Central memory CD4-positive, alpha-beta T cell (primary cell): ENCODE results near the gene ISY1.
"Not testable (repeated sequence)": the region's sequence is repeated elsewhere in the genome, so short reads cannot be mapped to it uniquely, and the experiment has no call there.

Source experiments
- DNase-seq: peaks from one replicate; pipeline ENCODE4 v3.0.0; 2022

ISY1 gene

DNA sequence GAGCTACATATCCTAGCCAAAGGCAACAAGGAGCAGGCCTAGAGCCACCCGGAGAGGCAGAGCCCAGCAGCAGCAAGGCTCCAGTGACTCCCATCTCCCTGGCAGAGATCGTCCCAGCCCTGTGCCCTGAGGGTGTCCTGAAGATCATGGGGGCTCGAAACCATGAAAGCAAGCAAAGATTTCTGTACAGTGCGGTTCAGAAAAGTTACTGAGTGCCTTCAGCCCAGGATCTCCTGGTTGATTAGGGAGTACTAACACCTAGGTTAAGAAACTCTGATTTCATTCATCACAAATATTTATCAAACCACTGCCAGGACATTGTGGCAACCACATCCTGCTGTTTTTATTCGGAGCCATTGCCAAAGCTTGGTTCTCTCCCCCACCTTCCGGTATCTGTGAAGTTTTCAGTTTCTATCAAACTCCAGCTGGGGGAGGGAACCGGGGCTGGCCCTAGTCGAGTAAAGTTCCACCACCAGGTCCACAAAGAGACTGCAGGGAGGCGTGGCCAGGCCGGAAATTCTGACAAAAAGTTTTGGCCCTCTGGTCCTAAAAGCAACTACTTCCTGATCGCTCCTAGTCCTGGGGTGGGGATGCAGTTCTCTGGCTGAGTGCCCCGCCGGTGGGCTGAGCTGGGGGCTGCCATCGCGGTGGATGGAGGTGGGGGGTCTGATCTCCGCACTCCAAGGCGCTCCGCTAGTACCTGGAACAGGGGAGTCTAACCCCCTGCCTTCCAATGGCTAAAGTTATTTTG, 40.4 kb downstream of the ISY1 start:
- peak; percentile 95 for DNase-seq

DNA sequence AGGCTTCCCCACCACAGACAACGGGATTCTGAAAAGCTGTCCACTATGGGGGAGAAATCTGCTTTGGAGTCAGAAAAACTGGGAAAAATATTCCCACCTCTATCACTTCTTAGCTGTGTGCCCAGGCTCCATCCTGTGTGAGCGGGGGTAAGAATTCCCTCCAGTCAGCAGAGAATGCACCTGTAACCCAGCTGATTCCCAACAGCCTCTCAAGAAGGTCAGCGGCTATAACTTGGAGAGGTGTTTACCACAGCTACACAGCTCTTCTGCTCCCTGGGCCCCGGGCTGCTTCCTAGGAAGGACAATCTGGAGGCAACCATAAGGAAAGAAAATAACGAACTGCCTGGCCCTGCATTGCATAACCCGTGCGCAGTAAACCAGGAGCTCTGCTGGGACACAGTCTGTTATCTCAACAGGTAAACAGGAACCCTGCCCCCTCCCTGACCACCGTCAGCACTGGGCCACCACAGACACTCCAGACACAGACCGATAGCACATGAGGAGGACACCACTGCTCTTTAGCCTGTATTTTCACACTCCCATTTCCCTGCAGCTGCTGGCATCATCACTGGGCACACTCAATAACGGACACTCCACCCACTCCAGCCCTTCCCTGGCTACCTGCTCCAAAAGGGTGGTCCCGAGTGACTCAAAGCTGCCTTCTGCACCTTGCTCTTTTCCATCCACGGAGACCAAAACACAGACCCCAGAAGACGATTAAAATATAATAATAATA, 41.3 kb downstream of the ISY1 start:
- DNase-seq, result no peak

DNA sequence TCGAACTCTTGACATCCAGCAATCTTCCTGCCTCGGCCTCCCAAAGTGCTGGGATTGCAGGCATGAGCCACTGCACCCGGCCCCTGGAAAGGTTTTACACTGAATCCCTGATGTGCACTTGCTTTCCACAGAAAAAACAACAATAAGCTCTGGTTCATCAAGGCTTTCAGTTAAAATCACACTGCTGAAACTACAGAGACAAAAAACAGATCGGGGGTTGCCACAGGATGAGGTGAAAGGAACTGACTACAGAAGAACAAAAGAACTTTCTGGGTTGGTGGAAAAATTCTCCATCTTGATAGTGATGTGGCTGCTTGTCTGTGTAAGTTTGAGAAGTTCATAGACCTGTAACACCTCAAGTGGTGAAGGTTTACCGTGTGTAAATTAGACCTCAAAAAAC, 42.1 kb downstream of the ISY1 start:
- peak; percentile 88 for DNase-seq

DNA sequence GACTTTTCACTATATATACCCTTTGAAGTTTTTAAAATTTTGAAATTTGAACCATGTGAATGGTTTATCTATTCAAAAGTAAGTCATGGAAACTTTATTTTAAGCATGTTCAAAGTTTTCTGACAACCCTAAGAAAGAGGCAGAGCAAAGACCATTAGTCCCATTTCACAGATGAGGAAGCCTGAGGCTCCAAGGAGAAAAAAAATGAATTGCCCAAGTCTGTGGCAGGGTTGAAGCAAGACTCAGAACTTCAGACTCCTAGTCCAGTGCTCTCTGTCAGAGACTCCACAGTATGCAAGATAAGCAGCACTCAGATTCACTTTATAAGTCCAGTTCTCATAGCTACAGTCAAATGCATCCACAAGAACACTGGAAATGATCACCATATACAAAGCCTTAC, 43.7 kb downstream of the ISY1 start:
- DNase-seq, result no peak

DNA sequence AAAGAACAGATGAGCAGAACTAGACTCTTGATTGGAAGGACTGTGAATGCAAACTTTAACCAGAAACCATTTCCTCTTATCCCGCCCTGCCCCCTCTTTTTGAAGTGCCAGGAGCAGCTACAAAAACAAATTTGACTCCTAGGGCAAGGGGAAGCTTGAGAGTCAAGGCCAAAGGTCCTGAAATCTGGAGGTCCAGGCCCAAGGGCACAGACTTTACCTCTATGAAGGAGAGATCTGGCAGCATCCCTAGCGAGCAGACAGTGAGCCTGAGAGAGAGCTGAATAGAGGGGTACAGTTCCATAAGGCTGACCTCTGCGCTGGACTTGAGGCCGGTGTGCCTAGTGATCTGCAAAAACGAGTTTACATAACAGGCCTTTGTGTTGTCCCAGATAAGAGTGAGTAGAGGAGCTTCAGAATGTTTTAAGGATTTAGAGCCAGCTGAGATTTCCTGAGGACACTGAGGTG, 44.3 kb downstream of the ISY1 start:
- DNase-seq, result peak; percentile 20

DNA sequence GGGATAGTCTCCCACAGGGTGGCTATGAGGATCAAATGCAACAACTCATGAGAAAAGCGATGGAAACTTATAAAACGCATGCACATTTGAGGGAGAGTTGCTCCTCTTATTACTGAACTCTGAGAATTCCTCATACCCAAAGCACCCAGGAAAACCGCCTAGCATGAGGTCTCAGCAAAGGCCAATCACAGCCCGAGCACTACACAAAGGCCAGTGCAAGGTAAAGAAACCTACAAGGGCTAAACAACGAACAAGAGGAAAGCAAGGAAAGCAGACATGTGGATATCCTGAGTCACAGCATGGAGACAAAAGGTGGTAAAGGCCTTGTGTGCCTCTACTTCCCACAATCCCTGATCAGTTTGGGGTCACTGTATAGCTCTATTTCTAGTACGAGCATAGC, 46.4 kb downstream of the ISY1 start:
- DNase-seq, result no peak

DNA sequence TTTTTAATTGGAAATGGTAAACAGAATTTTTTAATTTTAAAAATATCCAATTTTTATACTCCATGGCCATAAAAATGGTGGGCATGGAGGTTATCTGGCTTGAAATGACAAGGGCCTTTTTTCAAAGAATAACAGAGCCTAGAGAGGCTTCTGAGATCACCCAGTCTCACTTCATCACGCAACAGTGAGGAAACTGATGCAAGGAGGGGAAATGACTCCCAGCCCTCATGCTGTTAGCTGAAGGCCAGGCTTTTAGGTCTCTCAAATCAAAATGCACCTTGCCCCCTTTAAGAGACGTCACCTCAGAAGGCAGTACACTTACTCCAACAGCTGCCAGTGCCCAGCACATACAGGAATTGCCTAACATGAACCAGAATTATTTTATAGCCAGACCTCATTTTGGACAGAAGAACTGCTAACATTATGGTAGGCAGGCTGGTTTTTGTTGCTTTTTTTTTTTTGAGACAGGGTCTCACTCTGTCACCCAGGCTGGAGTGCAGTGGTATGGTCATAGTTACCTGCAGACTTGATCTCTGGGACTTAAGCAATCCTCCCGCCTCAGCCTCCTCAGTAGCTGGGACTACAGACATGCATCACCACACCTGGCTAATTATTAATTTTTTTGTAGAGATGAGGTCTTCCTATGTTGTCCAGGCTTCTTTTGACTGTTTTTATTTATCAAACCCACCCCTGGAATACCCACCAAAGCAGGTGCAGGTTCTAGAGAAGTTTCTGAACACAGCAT, 48.4 kb downstream of the ISY1 start:
- no peak for DNase-seq

DNA sequence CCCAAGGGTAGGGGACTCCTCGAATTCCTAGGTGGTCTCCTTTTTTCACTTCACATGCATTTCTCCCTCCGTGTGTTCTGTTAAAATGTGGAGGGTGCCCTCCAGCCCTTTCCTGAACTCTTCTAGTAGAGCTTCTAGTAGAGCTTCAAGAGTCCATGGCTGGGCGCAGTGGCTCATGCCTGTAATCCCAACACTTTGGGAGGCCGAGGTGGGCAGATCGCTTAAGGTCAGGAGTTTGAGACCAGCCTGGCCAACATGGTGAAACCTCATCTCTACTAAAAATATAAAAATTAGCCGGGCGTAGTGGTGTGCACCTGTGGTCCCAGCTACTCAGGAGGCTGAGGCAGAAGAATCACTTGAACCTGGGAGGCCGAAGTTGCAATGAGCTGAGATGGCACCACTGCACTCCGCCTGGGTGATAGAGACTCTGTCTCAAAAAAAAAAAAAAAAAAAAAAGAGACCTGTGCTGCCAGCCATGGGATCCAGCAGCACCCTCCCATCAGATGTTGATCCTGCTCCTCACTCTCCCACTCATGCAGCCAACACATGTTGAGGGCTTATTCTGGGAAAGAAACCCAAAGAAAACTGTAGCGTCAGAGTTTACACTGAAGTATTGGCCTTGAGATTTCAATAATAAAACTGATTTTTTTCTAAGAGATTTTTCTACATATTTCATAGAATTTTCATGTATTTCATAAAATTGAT, 49.6 kb downstream of the ISY1 start:
- not testable (repeated sequence) for DNase-seq

DNA sequence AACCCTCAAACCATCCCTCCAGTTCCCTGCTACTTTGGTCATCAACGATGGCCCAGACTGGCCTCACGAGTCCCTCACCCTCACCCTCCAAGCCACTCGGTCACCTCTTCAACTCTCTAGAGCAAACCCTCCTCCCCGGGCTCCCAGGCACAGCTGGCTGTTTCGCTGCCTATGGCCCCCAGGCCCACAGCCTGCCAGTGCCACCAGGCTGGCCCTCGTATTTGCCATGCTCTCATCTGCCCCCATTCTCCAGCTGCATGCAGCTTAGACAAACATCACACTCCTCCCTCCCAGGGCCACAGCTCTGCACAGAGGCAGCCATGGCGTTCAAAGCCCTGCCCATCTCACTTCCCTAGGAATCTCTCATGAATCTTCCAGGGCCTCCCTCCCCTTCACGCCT, 53.1 kb downstream of the ISY1 start:
- no peak for DNase-seq

DNA sequence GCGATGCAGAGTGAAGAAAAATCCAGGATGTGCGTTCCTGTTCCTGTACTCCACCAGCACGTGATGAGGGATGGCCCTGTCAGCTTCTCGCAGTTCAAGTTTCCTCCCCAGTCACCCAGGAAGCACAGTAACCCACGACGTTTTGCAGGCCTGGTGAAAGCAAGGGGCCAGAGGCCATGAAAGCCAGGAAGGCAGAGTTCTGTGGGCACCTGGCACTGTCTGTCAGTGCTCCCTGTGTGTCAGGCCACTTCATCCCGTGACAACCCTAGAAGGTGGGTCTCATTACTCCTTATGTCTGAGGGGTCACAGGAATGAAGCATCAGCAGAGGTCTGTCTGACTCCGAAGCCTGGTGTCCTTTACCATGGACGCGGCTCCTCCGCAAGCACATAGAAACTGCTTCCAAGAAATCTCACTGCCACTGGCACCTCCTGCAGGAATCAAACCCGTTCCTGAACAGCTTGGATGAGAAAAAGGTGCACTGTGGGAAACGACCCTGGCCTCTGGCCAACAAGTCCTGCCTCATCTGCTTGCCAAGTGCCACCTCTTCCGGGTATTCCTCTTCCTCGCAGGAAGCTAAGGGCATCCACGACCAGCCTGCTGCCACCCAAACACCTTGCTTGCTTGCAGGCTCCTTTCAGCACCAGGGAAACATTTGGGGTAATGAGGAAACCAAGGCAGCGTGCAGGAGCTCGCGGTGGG, 53.8 kb downstream of the ISY1 start:
- no peak for DNase-seq

DNA sequence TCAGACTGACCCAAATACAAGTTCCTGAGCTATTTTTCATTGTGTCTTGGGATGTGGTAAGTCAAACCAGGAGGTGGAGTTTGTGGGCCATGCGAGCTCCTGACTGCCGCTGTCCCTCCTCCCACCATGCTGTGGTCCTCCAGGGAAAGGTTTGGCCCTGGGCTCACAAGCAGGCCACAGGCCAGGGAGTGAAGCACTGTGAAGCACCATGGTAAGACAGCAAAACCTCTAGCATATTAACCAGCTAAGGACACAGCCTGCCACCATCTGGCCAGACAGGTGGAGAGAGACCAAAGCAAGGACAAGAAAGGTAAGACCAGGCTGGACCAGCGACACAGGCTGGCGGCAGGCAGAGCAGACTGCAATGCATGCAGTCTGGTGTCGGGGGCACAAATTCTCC, 54.5 kb downstream of the ISY1 start:
- DNase-seq, result no peak

DNA sequence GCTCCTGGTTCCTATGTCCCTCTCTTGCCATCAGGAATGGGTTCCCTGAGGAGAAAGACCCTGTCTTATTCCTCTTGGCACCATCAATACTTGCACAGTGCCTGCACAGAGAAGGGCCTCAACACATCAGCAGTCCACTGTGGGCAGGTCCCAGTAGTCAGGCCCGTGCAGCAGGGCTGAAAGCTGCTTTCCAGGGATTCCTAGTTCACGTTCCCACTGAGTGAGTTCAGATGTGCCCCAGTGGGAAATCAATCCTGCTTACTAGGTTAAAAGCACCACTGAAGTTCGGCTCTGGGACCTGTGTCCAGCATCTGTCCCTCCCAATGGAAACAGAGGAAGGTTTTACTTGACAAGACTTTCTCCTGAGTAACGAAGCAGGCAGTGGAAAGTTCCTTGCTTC, 55.0 kb downstream of the ISY1 start:
- DNase-seq, result no peak

DNA sequence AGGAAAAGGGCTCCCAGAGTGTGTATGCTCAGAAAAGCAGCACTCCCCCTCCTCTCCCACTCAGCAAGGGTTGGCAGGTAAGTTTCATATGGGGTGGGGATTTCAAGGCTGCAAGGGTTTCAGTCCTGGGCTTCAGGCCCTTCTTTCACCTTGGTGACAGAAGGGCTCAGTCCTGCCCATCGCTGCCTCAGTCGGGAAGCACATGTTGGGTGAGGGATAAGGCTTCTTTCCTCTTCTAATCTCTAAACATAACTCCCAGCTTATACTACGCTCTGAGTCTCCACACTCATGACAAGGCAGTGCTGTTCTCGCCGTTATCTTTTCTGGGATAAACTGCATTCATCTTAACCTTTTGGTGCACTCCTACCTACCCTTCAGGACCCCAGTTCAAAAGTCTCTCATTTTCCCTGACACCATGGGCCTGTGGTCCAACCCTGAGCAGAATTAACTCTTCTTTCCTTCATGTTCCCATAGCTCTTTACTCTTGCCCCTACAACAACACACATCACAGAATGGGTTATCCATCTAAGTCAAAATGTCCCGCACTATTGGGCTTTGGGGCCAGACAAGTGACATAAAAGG, 56.3 kb downstream of the ISY1 start:
- no peak for DNase-seq

DNA sequence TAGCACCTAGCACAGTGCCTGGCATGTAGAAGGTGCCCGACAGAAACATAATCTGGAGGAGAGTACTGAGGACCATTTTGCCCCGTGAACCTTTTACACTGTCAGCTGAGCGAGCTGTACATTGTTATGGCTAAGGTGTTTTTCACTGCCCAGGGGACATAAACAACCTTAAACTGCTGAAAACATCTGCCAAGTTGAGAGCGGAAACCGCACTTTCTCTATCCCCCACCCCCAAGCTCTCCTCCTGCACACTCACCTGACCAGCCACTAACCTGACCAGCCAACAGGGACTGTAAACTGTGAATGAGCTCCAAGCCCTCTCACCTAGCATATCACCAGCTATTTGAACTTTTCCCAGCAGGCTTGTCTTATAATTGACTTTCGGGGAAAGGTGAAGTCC, 56.8 kb downstream of the ISY1 start:
- no peak for DNase-seq

DNA sequence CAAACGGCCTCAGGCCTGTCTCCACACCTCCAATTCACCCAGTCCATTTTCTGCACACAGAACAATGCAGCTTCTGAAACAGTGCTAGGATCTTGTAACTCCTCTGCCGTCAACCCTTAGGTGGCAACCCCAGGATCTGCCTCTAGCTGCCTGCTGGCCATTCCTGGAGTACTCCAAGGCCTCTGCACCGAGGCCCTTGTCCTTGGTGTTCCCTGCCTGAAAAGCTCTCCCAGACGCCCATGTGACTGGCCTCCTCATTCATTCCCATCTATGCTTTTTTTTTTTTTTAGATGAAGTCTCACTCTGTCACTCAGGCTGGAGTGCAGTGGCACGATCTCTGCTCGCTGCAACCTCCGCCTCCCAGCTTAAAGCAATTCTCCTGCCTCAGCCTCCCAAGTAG, 57.6 kb downstream of the ISY1 start:
- DNase-seq, result no peak

DNA sequence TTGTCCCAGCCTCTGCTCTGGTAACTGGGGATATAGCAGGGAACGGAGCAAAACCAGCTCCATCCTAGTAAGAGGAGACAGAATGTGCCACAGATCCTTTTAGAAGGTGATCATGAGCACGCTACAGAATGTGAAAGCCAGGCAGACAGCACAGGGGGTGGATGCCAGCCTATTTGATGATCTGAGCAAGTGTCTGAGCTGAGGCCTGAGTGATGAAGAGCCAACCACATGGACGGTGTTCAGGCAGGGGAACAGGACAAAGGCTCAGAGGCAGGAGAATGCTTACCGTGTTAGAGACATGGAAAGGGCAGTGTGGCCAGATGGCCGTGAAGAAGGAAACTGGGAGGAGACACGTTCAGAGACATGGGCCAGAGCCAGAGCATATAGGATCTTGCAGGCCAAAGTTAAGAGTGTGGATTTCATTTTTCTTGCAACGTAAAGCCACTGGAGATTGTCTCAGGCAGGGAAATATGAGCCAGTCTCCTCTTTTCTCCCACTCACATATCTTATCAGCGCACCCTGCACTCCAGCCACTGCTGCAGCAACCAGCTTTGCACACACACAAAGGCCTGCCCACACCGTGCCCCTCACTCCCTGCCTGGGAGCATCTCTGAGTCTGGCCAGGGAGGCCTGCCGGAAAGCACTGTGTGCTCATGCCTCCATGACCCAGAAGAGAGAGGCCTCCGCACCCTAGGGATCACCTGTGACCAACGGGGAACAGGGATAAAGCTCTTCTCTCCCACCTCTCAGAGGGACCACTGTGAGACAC, 59.3 kb downstream of the ISY1 start:
- DNase-seq, result no peak

DNA sequence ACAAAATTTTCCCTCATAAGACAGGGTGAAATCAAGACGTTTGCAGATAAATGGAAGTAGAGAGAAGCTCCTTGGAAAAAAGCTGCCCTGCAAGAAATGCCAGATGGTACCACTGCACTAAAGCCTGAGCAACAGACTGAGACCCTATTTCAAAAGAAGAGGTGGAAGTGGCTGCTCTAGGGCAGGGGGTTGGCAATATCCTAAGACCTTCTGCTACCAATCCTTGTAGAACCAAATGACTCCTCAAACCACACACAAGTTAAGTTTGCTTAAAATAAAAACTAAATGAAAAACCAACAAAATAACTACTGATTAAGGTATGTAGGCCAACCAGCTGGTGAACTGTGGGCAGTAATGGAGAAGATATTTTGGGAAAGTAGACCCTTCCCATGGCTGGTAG, 60.6 kb downstream of the ISY1 start:
- DNase-seq, result no peak

DNA sequence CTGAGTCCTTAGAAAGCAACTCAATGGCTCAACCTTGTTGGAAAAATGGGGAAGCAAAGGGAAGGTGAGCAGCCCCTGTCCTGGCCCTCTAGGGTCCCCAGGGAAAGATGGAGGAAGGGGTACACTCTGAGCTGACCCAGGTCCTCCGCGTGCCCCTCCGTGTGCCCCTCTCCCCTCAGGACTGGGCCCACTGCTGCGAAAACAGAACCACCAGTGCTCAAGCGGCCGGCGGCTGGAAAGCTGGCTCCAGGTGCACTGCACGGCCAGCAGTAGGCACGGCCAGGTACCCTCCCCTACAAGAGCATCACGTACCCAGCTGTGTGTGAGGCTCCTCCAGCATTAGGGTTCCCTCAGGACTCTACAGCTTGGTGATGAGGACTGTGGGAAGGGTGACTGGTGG, 65.6 kb downstream of the ISY1 start:
- no peak for DNase-seq

DNA sequence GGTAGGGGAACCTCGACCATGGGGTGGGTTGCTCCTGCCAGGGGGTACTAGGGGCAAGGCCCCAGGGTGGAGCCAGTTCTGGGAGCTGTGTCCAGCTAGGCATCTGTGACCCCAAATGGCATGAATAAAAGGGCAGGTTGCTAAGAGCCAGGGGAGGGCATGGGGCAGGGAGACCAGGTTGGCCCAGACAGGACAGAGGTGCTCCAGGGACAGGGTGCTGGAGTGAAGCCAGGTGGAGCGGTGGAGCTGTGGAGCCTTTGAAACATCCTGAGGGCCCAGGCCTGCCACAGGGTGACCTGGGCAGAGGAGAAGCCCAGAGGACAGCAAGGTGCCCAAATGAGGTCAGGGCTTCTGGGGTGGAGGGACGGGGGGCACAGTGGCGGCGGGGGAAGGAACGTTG, 72.6 kb downstream of the ISY1 start:
- DNase-seq, result not testable (repeated sequence)

DNA sequence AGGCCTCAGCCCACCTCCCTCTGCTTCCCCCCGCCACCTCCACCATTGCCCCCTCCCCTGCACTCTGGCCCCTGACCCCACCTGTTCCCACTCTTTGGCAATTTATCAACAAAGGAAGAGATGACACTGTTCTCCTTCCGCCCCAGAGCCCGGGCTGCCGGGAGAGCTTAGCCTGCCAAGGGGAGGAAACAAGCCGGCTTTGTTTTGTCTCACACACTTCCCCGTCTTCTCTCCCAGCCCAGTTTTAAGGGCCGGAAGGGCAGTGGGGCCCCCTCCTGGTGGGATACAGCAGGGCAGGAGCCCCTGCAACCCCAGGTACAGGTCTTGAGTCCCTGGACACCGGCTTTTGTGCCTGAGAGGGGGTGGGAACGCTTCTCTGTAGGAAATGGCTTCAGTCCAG, 73.0 kb downstream of the ISY1 start:
- peak; percentile 18 for DNase-seq

DNA sequence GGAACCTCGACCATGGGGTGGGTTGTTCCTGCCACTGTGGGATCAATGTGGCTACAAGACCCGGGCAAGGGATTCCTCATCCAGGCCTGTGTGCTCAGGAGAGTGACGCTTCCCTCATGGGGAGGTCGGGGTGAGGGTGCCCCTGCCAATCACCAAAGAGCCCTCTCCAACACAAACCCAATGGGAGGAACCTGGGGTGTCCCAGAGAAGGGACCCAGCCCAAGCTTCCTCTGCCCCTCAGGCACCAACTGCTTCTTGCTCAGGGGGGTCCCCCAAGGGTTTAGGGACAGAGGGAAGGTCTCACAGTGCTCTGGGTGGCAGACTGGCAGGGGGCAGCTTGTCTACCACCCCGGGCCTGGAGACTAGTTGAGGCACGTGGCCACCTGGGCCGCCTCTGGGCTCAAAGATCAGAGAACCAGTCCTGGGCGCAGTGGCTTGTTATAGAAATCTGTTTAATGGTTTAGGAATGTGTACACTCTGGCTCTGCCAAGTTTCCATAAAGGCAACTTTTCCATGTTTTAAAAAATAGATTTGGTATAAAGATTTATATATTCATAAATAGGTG, 73.6 kb downstream of the ISY1 start:
- DNase-seq, result no peak
